GM13977 (cell line): ENCODE results near the gene KYNU.
"Not testable (repeated sequence)": the region's sequence is repeated elsewhere in the genome, so short reads cannot be mapped to it uniquely, and the experiment has no call there.

ENCODE experiments used
- DNase-seq: peaks from one replicate; pipeline ENCODE4 v3.0.0; 2012; ENCODE audit warnings: low spot score
- CTCF ChIP-seq: IDR thresholded peaks from 2 replicates; pipeline ENCODE4 v1.5.1; 2012; ENCODE audit warnings: mild to moderate bottlenecking, control low read depth; ENCODE audit not compliant: insufficient read depth; ENCODE audit errors: extremely low read depth, missing control alignments
- in situ Hi-C: fragments of 300-500 bp; cut with MboI; formaldehyde crosslinking; loops from one replicate; pipeline ENCODE4 v1.12.0; 2022; ENCODE audit warnings: low sequenced_read_pairs, low pct_unique_long_range_greater_than_20kb, mixed read lengths, inconsistent platforms; ENCODE audit not compliant: unreplicated experiment

Gene KYNU

GRCh38 chr2:143083636-143084035 is 206.2 kb downstream of the KYNU start:
- no peak for TF ChIP-seq CTCF
- no peak for DNase-seq
- in situ Hi-C loops: no loop called here

GRCh38 chr2:143084462-143084861 is 207.0 kb downstream of the KYNU start:
- in situ Hi-C loops: no loop called here
- DNase-seq: no peak
- no peak for TF ChIP-seq CTCF

GRCh38 chr2:143085125-143085784 is 207.8 kb downstream of the KYNU start:
- no peak for TF ChIP-seq CTCF
- DNase-seq: no peak
- in situ Hi-C loops: no loop called here

- in situ Hi-C loops: no loop called here
- TF ChIP-seq CTCF: no peak
- DNase-seq: no peak
These were observed 209.6 kb downstream of the KYNU start for GRCh38 chr2:143087033-143087432.

- TF ChIP-seq CTCF: no peak
- in situ Hi-C loops: no loop called here
- no peak for DNase-seq
These were observed 210.9 kb downstream of the KYNU start for GRCh38 chr2:143088388-143088787.

- DNase-seq, in situ Hi-C loops: not testable (repeated sequence)
These were observed 212.1 kb downstream of the KYNU start for GRCh38 chr2:143089520-143089919.
